ENCODE measurements around the gene HTT-AS. TPM values are rescaled to one million over a fixed set of nuclear protein-coding genes. Genes with fewer than 3 reads are reported as not detected.

Gene HTT-AS
- total and polyA plus RNA-seq, 2 of the 13 experiments (the other 11 are each of a cell fraction or from before 2014, with no cell fraction given) = not detected

DNA sequence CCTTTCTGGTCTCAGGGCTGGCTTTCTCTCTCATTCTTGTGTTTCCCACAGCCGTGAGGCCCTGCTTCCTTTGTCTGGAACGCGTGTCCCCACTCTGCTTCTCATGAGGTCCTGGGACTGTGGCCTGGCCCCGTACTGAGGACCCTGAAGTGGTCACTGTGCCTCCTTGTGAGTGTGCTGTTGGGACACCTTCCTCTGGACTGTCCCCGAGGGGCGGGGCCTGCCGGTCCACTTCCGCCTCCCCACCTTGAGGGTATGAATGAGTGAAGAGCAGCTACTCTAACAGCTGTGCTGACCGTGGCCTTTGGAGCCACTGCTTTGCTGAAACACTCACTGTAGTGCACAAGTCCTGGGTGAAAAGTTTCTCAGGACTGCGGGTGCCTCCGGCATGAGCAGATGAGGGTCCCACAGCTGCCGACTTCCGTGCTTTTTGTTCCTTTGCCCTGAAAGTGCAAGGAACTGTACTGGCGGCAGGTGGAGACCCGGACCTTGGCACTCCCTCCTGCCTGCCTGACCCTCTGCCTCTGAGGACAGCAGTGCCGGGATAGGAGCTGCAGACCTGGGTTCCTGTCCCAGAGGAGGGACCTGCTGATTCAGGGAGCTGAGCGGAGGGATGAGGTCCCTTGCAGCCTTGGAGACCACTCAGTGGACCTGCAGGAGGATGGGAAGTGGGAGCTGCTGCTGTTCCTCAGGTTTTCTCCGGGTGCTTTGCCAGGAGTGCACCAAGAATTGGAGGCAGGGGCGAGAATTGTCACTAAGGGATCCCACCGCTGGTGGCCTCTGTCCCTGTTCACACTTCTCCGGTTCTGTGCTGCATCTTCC is 38.0 kb downstream of the HTT-AS start (continued):
- TF ChIP-seq, protein P1, sequence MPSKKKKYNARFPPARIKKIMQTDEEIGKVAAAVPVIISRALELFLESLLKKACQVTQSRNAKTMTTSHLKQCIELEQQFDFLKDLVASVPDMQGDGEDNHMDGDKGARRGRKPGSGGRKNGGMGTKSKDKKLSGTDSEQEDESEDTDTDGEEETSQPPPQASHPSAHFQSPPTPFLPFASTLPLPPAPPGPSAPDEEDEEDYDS (CRISPR knock-in tag; IDR thresholded peaks at IDR 0.05) = 0 out of 2 replicates have a peak, but pooled peaks have one; percentile 39
- TF ChIP-seq, protein P2, sequence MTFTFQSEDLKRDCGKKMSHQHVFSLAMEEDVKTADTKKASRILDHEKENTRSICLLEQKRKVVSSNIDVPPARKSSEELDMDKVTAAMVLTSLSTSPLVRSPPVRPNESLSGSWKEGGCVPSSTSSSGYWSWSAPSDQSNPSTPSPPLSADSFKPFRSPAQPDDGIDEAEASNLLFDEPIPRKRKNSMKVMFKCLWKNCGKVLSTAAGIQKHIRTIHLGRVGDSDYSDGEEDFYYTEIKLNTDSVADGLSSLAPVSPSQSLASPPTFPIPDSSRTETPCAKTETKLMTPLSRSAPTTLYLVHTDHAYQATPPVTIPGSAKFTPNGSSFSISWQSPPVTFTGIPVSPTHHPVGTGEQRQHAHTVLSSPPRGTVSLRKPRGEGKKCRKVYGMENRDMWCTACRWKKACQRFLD (CRISPR knock-in tag; IDR thresholded peaks at IDR 0.05; ENCODE audit: borderline replicate concordance) = no peak
- TF ChIP-seq, protein P3, sequence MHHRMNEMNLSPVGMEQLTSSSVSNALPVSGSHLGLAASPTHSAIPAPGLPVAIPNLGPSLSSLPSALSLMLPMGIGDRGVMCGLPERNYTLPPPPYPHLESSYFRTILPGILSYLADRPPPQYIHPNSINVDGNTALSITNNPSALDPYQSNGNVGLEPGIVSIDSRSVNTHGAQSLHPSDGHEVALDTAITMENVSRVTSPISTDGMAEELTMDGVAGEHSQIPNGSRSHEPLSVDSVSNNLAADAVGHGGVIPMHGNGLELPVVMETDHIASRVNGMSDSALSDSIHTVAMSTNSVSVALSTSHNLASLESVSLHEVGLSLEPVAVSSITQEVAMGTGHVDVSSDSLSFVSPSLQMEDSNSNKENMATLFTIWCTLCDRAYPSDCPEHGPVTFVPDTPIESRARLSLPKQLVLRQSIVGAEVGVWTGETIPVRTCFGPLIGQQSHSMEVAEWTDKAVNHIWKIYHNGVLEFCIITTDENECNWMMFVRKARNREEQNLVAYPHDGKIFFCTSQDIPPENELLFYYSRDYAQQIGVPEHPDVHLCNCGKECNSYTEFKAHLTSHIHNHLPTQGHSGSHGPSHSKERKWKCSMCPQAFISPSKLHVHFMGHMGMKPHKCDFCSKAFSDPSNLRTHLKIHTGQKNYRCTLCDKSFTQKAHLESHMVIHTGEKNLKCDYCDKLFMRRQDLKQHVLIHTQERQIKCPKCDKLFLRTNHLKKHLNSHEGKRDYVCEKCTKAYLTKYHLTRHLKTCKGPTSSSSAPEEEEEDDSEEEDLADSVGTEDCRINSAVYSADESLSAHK (CRISPR knock-in tag; IDR thresholded peaks at IDR 0.05; ENCODE audit: borderline replicate concordance) = no peak
- TF ChIP-seq FOXC1 (CRISPR knock-in tag; IDR thresholded peaks at IDR 0.05; ENCODE audit: borderline replicate concordance) (no peak), SAP130 (CRISPR knock-in tag; IDR thresholded peaks at IDR 0.05; ENCODE audit: low read depth) (peak; percentile 70), ZNF619 (CRISPR knock-in tag; IDR thresholded peaks at IDR 0.05) (no peak), ELF3 (CRISPR knock-in tag; IDR thresholded peaks at IDR 0.05) (peak; percentile 75), KDM6A (CRISPR knock-in tag; IDR thresholded peaks at IDR 0.05; ENCODE audit: low read depth) (no peak), SALL1 (CRISPR knock-in tag; IDR thresholded peaks at IDR 0.05) (peak; percentile 23; the same call in 1 of the 2 replicates), ZNF12 (CRISPR knock-in tag; IDR thresholded peaks at IDR 0.05) (peak; percentile 10; the same call in 1 of the 2 replicates), ZFX (CRISPR knock-in tag; IDR thresholded peaks at IDR 0.05; ENCODE audit: low read depth) (peak; percentile 52), ZNF891 (CRISPR knock-in tag; IDR thresholded peaks at IDR 0.05) (no peak), HNF4A (CRISPR knock-in tag; IDR thresholded peaks at IDR 0.05) (0 out of 2 replicates have a peak, but pooled peaks have one; percentile 6), ZFY (CRISPR knock-in tag; IDR thresholded peaks at IDR 0.05) (peak; percentile 47; the same call in 1 of the 2 replicates), EED (CRISPR knock-in tag; IDR thresholded peaks at IDR 0.05) (no peak), ZKSCAN8 (CRISPR knock-in tag; IDR thresholded peaks at IDR 0.05; ENCODE audit: borderline replicate concordance) (0 out of 2 replicates have a peak, but pooled peaks have one; percentile 26)
- TF ChIP-seq, protein P4, sequence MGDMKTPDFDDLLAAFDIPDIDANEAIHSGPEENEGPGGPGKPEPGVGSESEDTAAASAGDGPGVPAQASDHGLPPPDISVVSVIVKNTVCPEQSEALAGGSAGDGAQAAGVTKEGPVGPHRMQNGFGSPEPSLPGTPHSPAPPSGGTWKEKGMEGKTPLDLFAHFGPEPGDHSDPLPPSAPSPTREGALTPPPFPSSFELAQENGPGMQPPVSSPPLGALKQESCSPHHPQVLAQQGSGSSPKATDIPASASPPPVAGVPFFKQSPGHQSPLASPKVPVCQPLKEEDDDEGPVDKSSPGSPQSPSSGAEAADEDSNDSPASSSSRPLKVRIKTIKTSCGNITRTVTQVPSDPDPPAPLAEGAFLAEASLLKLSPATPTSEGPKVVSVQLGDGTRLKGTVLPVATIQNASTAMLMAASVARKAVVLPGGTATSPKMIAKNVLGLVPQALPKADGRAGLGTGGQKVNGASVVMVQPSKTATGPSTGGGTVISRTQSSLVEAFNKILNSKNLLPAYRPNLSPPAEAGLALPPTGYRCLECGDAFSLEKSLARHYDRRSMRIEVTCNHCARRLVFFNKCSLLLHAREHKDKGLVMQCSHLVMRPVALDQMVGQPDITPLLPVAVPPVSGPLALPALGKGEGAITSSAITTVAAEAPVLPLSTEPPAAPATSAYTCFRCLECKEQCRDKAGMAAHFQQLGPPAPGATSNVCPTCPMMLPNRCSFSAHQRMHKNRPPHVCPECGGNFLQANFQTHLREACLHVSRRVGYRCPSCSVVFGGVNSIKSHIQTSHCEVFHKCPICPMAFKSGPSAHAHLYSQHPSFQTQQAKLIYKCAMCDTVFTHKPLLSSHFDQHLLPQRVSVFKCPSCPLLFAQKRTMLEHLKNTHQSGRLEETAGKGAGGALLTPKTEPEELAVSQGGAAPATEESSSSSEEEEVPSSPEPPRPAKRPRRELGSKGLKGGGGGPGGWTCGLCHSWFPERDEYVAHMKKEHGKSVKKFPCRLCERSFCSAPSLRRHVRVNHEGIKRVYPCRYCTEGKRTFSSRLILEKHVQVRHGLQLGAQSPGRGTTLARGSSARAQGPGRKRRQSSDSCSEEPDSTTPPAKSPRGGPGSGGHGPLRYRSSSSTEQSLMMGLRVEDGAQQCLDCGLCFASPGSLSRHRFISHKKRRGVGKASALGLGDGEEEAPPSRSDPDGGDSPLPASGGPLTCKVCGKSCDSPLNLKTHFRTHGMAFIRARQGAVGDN (CRISPR knock-in tag; IDR thresholded peaks at IDR 0.05) = peak; percentile 72
- TF ChIP-seq, protein P5, sequence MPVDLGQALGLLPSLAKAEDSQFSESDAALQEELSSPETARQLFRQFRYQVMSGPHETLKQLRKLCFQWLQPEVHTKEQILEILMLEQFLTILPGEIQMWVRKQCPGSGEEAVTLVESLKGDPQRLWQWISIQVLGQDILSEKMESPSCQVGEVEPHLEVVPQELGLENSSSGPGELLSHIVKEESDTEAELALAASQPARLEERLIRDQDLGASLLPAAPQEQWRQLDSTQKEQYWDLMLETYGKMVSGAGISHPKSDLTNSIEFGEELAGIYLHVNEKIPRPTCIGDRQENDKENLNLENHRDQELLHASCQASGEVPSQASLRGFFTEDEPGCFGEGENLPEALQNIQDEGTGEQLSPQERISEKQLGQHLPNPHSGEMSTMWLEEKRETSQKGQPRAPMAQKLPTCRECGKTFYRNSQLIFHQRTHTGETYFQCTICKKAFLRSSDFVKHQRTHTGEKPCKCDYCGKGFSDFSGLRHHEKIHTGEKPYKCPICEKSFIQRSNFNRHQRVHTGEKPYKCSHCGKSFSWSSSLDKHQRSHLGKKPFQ (CRISPR knock-in tag; IDR thresholded peaks at IDR 0.05; ENCODE audit: insufficient replicate concordance) = no peak
